Measurements from ENCODE around the gene ZNF732.

DNA sequence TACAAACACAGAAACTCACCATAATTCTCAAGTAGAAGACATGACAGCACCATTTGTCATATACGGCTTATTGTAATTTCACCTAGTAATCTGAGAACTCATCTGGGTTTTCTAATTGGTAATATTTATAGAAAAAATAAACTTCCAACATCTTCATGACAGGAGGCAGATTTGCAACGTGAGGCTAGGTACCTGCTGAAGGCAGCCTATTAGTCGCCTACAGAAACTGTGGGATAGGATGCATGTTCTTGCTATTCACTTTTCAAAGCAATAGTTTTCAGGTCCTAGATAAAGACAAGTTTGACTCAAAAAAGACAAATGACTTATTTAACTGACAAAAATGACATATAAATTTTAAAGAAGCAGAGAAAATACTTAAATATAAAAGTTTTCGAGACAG lies 2.9 kb downstream of the ZNF732 start:
- TF ChIP-seq, protein P1, sequence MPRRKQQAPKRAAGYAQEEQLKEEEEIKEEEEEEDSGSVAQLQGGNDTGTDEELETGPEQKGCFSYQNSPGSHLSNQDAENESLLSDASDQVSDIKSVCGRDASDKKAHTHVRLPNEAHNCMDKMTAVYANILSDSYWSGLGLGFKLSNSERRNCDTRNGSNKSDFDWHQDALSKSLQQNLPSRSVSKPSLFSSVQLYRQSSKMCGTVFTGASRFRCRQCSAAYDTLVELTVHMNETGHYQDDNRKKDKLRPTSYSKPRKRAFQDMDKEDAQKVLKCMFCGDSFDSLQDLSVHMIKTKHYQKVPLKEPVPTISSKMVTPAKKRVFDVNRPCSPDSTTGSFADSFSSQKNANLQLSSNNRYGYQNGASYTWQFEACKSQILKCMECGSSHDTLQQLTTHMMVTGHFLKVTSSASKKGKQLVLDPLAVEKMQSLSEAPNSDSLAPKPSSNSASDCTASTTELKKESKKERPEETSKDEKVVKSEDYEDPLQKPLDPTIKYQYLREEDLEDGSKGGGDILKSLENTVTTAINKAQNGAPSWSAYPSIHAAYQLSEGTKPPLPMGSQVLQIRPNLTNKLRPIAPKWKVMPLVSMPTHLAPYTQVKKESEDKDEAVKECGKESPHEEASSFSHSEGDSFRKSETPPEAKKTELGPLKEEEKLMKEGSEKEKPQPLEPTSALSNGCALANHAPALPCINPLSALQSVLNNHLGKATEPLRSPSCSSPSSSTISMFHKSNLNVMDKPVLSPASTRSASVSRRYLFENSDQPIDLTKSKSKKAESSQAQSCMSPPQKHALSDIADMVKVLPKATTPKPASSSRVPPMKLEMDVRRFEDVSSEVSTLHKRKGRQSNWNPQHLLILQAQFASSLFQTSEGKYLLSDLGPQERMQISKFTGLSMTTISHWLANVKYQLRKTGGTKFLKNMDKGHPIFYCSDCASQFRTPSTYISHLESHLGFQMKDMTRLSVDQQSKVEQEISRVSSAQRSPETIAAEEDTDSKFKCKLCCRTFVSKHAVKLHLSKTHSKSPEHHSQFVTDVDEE (CRISPR knock-in tag; IDR thresholded peaks at IDR 0.05), result no peak
- no peak for TF ChIP-seq SNAI2 (CRISPR knock-in tag; IDR thresholded peaks at IDR 0.05)
- TF ChIP-seq, protein P2, sequence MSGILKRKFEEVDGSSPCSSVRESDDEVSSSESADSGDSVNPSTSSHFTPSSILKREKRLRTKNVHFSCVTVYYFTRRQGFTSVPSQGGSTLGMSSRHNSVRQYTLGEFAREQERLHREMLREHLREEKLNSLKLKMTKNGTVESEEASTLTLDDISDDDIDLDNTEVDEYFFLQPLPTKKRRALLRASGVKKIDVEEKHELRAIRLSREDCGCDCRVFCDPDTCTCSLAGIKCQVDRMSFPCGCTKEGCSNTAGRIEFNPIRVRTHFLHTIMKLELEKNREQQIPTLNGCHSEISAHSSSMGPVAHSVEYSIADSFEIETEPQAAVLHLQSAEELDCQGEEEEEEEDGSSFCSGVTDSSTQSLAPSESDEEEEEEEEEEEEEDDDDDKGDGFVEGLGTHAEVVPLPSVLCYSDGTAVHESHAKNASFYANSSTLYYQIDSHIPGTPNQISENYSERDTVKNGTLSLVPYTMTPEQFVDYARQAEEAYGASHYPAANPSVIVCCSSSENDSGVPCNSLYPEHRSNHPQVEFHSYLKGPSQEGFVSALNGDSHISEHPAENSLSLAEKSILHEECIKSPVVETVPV (CRISPR knock-in tag; IDR thresholded peaks at IDR 0.05), result no peak
- TF ChIP-seq, protein P3, sequence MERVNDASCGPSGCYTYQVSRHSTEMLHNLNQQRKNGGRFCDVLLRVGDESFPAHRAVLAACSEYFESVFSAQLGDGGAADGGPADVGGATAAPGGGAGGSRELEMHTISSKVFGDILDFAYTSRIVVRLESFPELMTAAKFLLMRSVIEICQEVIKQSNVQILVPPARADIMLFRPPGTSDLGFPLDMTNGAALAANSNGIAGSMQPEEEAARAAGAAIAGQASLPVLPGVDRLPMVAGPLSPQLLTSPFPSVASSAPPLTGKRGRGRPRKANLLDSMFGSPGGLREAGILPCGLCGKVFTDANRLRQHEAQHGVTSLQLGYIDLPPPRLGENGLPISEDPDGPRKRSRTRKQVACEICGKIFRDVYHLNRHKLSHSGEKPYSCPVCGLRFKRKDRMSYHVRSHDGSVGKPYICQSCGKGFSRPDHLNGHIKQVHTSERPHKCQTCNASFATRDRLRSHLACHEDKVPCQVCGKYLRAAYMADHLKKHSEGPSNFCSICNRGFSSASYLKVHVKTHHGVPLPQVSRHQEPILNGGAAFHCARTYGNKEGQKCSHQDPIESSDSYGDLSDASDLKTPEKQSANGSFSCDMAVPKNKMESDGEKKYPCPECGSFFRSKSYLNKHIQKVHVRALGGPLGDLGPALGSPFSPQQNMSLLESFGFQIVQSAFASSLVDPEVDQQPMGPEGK (CRISPR knock-in tag; IDR thresholded peaks at IDR 0.05; ENCODE audit: borderline replicate concordance), result no peak
- no peak for TF ChIP-seq OSR1 (CRISPR knock-in tag; IDR thresholded peaks at IDR 0.05)
- TF ChIP-seq PPARA (CRISPR knock-in tag; IDR thresholded peaks at IDR 0.05; ENCODE audit: borderline replicate concordance), result no peak
- no peak for TF ChIP-seq ESRRG (CRISPR knock-in tag; IDR thresholded peaks at IDR 0.05)
- no peak for TF ChIP-seq ZNF565 (CRISPR knock-in tag; conservative IDR thresholded peaks at IDR 0.05; ENCODE audit: low read depth)
- no peak for TF ChIP-seq CSDC2 (CRISPR knock-in tag; IDR thresholded peaks at IDR 0.05)
- TF ChIP-seq, protein P4, sequence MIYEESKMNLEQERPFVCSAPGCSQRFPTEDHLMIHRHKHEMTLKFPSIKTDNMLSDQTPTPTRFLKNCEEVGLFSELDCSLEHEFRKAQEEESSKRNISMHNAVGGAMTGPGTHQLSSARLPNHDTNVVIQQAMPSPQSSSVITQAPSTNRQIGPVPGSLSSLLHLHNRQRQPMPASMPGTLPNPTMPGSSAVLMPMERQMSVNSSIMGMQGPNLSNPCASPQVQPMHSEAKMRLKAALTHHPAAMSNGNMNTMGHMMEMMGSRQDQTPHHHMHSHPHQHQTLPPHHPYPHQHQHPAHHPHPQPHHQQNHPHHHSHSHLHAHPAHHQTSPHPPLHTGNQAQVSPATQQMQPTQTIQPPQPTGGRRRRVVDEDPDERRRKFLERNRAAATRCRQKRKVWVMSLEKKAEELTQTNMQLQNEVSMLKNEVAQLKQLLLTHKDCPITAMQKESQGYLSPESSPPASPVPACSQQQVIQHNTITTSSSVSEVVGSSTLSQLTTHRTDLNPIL (CRISPR knock-in tag; IDR thresholded peaks at IDR 0.05; ENCODE audit: low read depth), result no peak
- no peak for TF ChIP-seq ARNTL (CRISPR knock-in tag; IDR thresholded peaks at IDR 0.05; ENCODE audit: borderline replicate concordance, low read depth)
